Colonic mucosa (tissue), 4 donors: ENCODE measurements around the gene CREB5. TPM values are rescaled to one million over a fixed set of nuclear protein-coding genes. Genes with fewer than 3 reads are reported as not detected.

Experiments
- DNase-seq: peaks from one replicate; pipeline ENCODE4 v3.0.0-alpha.2; 2020
- H3K27ac ChIP-seq: fragments of 200-600 bp; one replicate; pipeline ENCODE4 v1.8.0; 2021
- H3K27me3 ChIP-seq: fragments of 200-600 bp; one replicate; pipeline ENCODE4 v1.8.0; 2021
- H3K36me3 ChIP-seq: fragments of 200-600 bp; one replicate; pipeline ENCODE4 v1.8.0; 2021
- H3K4me1 ChIP-seq: fragments of 200-600 bp; one replicate; pipeline ENCODE4 v1.8.0; 2021; ENCODE audit warnings: mild to moderate bottlenecking
- H3K4me3 ChIP-seq: fragments of 200-600 bp; one replicate; pipeline ENCODE4 v1.8.0; 2021
- H3K9ac ChIP-seq, 2 donors: one replicate each; pipeline ENCODE4 v1.7.0; 2013; ENCODE audit warnings: control low read depth in 2 of 2, low read depth in 2 of 2, low read length in 2 of 2
- H3K9me3 ChIP-seq: fragments of 200-600 bp; one replicate; pipeline ENCODE4 v1.8.0; 2021
- intact Hi-C: fragments of 100-400 bp; cut with DNase I; formaldehyde crosslinking; loops from one replicate; pipeline ENCODE4 v1.14.1; 2022
- total RNA-seq, 2 donors: library from RNA; stranded (reverse); fragmentation: NEBNext Ultra II Directional in 1 of 2; extraction: Animal tissue kit (Norgen Biotek cat#: 25700) in 1 of 2; gene quantifications; one replicate each; pipeline ENCODE4 v1.2.1, GENCODE V29; 2021
- TF ChIP-seq, protein P1 (sequence below): fragments of 200-600 bp; IDR thresholded peaks from one replicate; pipeline ENCODE4 v1.8.0; 2022; ENCODE audit warnings: antibody characterized with exemption, mild to moderate bottlenecking
- donor health status: healthy.
- donor health status: DM: no; HTN: no; CAD: no.
- donor health status: DM: no; HTN: no; CAD: no.

Gene CREB5
- total RNA-seq, 2 donors from 2014 or later = 0.54 to 3.6 TPM

DNA sequence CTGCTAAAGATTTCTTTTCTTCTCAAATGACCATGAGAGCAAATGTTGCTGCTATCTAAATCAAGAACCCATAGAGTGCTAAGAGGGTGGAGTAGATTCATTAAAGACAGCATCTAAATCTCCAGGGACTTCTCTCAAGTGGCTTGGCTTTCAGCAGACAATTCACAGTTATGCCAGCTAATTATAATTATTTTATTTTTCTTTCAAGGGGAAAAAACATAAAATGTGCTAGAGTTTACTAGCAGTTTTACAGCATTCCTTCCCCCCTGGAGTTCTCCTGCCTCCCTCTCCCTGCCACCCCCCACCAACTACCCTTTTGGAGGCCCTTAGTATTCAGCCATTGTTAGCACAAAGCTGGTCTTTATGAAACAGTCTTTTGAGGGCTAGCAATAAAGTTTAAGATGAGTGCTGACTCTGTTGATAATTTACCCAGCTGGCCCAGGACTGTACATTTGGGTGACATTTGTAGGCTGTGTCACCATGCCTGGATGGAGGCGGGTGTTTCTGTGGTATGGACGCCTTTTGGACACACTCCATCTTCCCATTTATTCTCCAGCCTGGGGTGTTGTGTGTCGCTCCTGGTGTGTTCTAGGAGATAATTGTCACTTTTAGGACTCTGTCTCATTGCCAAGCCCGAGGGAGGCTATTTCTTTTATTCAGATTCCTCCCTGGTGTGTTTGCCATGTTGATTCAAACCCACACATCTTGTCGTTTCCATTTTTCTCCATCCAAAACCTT, 160.2 kb downstream of the CREB5 start:
- intact Hi-C loops = no loop called here
- H3K9ac ChIP-seq = no peak overlapping the region
- DNase-seq = peak; percentile 25
- TF ChIP-seq, protein P1, sequence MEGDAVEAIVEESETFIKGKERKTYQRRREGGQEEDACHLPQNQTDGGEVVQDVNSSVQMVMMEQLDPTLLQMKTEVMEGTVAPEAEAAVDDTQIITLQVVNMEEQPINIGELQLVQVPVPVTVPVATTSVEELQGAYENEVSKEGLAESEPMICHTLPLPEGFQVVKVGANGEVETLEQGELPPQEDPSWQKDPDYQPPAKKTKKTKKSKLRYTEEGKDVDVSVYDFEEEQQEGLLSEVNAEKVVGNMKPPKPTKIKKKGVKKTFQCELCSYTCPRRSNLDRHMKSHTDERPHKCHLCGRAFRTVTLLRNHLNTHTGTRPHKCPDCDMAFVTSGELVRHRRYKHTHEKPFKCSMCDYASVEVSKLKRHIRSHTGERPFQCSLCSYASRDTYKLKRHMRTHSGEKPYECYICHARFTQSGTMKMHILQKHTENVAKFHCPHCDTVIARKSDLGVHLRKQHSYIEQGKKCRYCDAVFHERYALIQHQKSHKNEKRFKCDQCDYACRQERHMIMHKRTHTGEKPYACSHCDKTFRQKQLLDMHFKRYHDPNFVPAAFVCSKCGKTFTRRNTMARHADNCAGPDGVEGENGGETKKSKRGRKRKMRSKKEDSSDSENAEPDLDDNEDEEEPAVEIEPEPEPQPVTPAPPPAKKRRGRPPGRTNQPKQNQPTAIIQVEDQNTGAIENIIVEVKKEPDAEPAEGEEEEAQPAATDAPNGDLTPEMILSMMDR = no peak
- H3K4me3 ChIP-seq = no peak overlapping the region
- no peak overlapping the region for H3K27ac ChIP-seq
- no peaks in the 10 kb centered on the region for H3K36me3 ChIP-seq
- no peaks in the 10 kb centered on the region for H3K4me1 ChIP-seq
- peaks cover 5% of the 10 kb centered on the region for H3K27me3 ChIP-seq
- no peaks in the 10 kb centered on the region for H3K9me3 ChIP-seq

DNA sequence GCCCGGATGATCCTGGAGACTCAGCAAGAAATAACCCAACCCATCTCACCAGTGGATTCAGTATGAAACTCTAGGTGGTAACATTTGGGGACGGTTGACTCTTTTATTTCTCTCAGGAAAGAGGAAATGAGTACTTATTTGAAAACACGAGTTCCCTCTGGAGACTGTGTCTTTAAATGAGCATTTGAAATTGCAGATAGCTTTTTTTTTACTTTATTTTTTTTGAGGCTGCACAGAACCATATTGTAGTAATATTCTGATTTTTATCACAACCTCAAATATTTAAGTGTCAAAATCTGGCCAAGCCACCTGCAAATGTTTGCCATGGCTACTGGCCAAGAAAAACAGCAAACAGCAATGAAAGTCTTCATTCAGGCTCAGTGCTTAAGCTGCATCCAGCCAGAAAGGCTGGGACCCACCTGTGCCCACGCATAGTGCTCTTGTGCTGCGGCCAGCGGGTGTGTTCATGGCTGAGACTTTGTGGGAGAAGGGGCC, 160.8 kb downstream of the CREB5 start:
- Histone ChIP-seq H3K9me3 (no peaks in the 10 kb centered on the region), H3K4me3 (no peak overlapping the region), H3K4me1 (no peaks in the 10 kb centered on the region), H3K27ac (no peak overlapping the region), H3K36me3 (no peaks in the 10 kb centered on the region), H3K9ac (no peak overlapping the region), H3K27me3 (peaks cover 5% of the 10 kb centered on the region)
- intact Hi-C loops = no loop called here
- TF ChIP-seq, protein P1 = no peak
- DNase-seq = peak; percentile 62

DNA sequence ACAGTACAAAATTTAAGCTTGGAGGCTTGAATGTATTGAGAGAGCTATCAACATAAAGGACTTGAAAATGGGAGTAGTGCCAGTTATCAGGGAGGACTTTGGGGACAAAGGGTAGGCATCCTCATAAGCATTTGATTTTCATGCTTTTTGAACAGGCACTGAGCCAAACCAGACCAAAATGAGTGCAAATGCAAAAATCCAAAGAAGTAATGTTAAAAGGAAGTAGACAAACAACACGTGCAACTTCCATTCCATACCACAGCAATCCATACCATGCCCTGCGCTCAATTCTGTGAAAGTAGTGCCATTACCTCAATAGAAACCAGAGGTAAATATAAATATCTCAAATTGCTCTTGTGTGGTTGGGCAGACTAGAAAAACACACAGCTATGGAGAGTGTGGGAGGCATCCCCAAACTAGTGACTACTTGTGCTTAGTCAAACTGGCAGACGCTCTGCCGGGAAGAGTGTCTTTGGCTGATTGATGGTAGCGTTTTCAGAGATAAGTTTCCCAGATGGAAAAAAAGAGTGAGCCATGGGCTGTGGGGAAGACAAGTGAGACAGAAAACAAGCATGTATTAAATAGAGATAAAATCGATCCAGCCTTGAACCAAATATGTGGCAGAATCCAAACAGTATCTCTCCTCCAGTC, 161.5 kb downstream of the CREB5 start:
- TF ChIP-seq, protein P1 = no peak
- Histone ChIP-seq H3K27me3 (peaks cover 5% of the 10 kb centered on the region), H3K9me3 (no peaks in the 10 kb centered on the region), H3K4me3 (no peak overlapping the region), H3K27ac (no peak overlapping the region), H3K36me3 (no peaks in the 10 kb centered on the region), H3K4me1 (no peaks in the 10 kb centered on the region), H3K9ac (no peak overlapping the region)
- intact Hi-C loops = no loop called here
- DNase-seq = no peak

DNA sequence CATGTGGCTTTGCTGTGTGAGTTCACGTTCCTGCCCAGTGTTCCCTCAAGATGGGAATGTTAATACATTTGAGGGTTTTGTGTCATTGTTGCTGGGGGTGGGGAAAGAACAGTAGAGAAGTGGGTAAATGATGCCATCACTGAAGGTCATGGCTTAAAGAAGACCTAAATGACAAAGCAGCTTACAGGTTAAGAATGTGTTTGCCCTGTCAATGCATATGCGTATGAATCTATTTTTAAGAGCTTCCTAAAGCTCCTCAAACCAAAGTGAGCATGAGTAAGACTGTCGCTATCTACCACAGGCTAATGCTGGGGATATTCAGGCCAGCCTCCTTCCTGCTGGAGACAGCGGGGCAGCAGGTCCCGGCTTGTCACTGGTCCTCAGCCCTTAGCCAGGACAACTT, 162.9 kb downstream of the CREB5 start:
- Histone ChIP-seq H3K9ac (no peak overlapping the region), H3K4me1 (no peaks in the 10 kb centered on the region), H3K36me3 (no peaks in the 10 kb centered on the region), H3K27ac (no peak overlapping the region), H3K9me3 (no peaks in the 10 kb centered on the region), H3K27me3 (peaks cover 5% of the 10 kb centered on the region), H3K4me3 (no peak overlapping the region)
- intact Hi-C loops = no loop called here
- DNase-seq = no peak
- TF ChIP-seq, protein P1 = no peak

DNA sequence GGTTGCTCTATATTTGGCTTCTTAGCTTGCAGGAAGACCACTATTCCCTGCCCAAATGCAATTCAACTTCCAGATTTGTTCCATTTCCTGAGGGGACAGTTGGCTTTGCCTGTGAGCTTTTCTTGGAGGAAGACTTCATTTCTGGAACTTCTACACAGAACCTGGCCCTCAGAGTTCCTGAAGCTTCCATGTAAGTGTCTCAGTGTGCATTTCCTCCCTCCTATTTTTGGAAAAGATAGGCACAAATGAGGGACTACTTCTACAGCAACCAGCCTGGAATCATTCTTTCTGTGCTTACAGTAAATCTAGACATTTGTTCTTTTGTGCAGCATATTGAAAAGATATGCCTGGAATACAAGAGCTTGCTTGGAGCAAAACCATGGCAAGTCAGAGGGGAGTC, 164.3 kb downstream of the CREB5 start:
- Histone ChIP-seq H3K27ac (no peak overlapping the region), H3K9ac (no peak overlapping the region), H3K9me3 (no peaks in the 10 kb centered on the region), H3K4me1 (no peaks in the 10 kb centered on the region), H3K36me3 (no peaks in the 10 kb centered on the region), H3K27me3 (no peaks in the 10 kb centered on the region), H3K4me3 (no peak overlapping the region)
- TF ChIP-seq, protein P1 = no peak
- intact Hi-C loops = no loop called here
- DNase-seq = no peak
